B cell (primary cell): ENCODE measurements around the gene HOXA3. TPM values are rescaled to one million over a fixed set of nuclear protein-coding genes. Genes with fewer than 3 reads are reported as not detected.

Source experiments
- ATAC-seq: fragments of 200-7000 bp; cut with Tn5 transposase; one replicate; pipeline ENCODE4 v1.10.0; 2021; ENCODE audit warnings: low read depth, mild to moderate bottlenecking, moderate number of reproducible peaks, moderate library complexity
- CTCF ChIA-PET: fragments of 350-600 bp; sonication (Branson Sonifier 250); formaldehyde crosslinking; loops from one replicate; lab custom pipeline; 2021; ENCODE audit warnings: antibody characterized with exemption, inconsistent platforms; lab: Charles Lee
- POLR2A ChIA-PET: fragments of 350-600 bp; sonication (Branson Sonifier 250); formaldehyde crosslinking; loops from one replicate; lab custom pipeline; 2021; ENCODE audit warnings: antibody characterized with exemption; lab: Charles Lee
- DNase-seq: peaks from one replicate; pipeline ENCODE4 v3.0.0; 2013
- H2AFZ ChIP-seq: 2 replicates; pipeline ENCODE4 v1.6.1; 2012; ENCODE audit warnings: mild to moderate bottlenecking, low read depth, low read length; ENCODE audit not compliant: insufficient read depth, poor library complexity, severe bottlenecking
- H3K27ac ChIP-seq, 2 donors: 1 replicate in 1 of 2; 2 replicates in 1 of 2; pipeline ENCODE4 v1.5.1; 2012 to 2013; ENCODE audit warnings: low read length in 2 of 2, mild to moderate bottlenecking in 2 of 2, moderate library complexity in 1 of 2
- H3K27me3 ChIP-seq, 4 experiments: fragments of 200-600 bp in 1 of 4; sonication (generic) in 1 of 4; replicated peaks in 1 of 4; 1 replicate in 2 of 4; 2 replicates in 2 of 4; pipeline versions ENCODE4 v1.6.1 to v1.7.0; 2013 to 2016; ENCODE audit warnings: low read length in 3 of 4, mild to moderate bottlenecking in 2 of 4, mixed read lengths in 1 of 4, moderate library complexity in 1 of 4; ENCODE audit not compliant: insufficient read depth in 4 of 4, control insufficient read depth in 3 of 4; ENCODE audit errors: control extremely low read depth in 1 of 4
- H3K36me3 ChIP-seq, 2 experiments: replicated peaks in 1 of 2; 1 replicate in 1 of 2; 2 replicates in 1 of 2; pipeline versions ENCODE4 v1.6.1 to v1.7.1; 2013; ENCODE audit warnings: low read length in 1 of 2; ENCODE audit not compliant: insufficient read depth in 2 of 2, control insufficient read depth in 1 of 2; ENCODE audit errors: control extremely low read depth in 1 of 2, extremely low read depth in 1 of 2
- H3K4me1 ChIP-seq, 2 donors: fragments of 200-600 bp in 1 of 2; sonication (generic) in 1 of 2; 1 replicate in 1 of 2; 2 replicates in 1 of 2; pipeline versions ENCODE4 v1.5.1 to v1.6.1; 2013 to 2017; ENCODE audit warnings: low read length in 2 of 2; ENCODE audit not compliant: control insufficient read depth in 2 of 2, insufficient read depth in 2 of 2
- H3K4me2 ChIP-seq: replicated peaks from 2 replicates; pipeline ENCODE3; 2012; ENCODE audit warnings: mild to moderate bottlenecking, low read depth, low read length; ENCODE audit not compliant: poor library complexity, severe bottlenecking
- H3K4me3 ChIP-seq, 5 experiments: fragments of 200-600 bp in 1 of 5; sonication (generic) in 1 of 5; 1 replicate in 3 of 5; 2 replicates in 2 of 5; pipeline versions ENCODE4 v1.5.1 to v1.7.0; 2011 to 2016; ENCODE audit warnings: low read length in 4 of 5, mild to moderate bottlenecking in 4 of 5, low read depth in 2 of 5, control low read depth in 1 of 5, moderate library complexity in 1 of 5; ENCODE audit not compliant: insufficient read depth in 1 of 5; ENCODE audit errors: control extremely low read depth in 1 of 5, extremely low read depth in 1 of 5
- H3K79me2 ChIP-seq: fragments of 200-600 bp; sonication (generic); one replicate; pipeline ENCODE4 v1.6.0; 2016; ENCODE audit warnings: low read length; ENCODE audit not compliant: control insufficient read depth, insufficient read depth
- H3K9ac ChIP-seq: fragments of 200-600 bp; sonication (generic); 2 replicates; pipeline ENCODE4 v1.6.1; 2017; ENCODE audit warnings: mild to moderate bottlenecking, low read length, moderate library complexity
- H3K9me3 ChIP-seq, 3 donors: one replicate each; pipeline versions ENCODE4 v1.6.1 to v1.7.1; 2013; ENCODE audit warnings: low read length in 2 of 3; ENCODE audit not compliant: control insufficient read depth in 2 of 3, insufficient read depth in 1 of 3; ENCODE audit errors: control extremely low read depth in 1 of 3
- H4K20me1 ChIP-seq: 2 replicates; pipeline ENCODE4 v1.6.0; 2012; ENCODE audit warnings: mild to moderate bottlenecking, low read length; ENCODE audit not compliant: insufficient read depth, control insufficient read depth, poor library complexity, severe bottlenecking
- H3K27ac Mint-ChIP-seq: one replicate; pipeline ENCODE4 v1.8.0; 2021; ENCODE audit warnings: mixed read lengths
- H3K27me3 Mint-ChIP-seq: one replicate; pipeline ENCODE4 v1.8.0; 2021; ENCODE audit warnings: mixed read lengths
- H3K4me1 Mint-ChIP-seq: one replicate; pipeline ENCODE4 v1.8.0; 2021; ENCODE audit warnings: mixed read lengths
- H3K4me3 Mint-ChIP-seq: one replicate; pipeline ENCODE4 v1.8.0; 2021; ENCODE audit warnings: mixed read lengths
- H3K9me3 Mint-ChIP-seq: one replicate; pipeline ENCODE4 v1.8.0; 2022; ENCODE audit warnings: mixed read lengths; ENCODE audit not compliant: insufficient read depth
- CTCF ChIP-seq: fragments of 200-600 bp; IDR thresholded peaks from one replicate; pipeline ENCODE4 v1.8.0; 2022; ENCODE audit warnings: antibody characterized with exemption, mild to moderate bottlenecking
- EZH2 ChIP-seq: IDR thresholded peaks from 2 replicates; pipeline ENCODE4 v1.6.1; 2012; ENCODE audit warnings: borderline replicate concordance, low read depth, mild to moderate bottlenecking, moderate library complexity, low read length; ENCODE audit not compliant: insufficient read depth, poor library complexity, severe bottlenecking
- WGBS: methylation state at CpG from one replicate; pipeline ENCODE4 v1.1.5; 2013; ENCODE audit warnings: missing lambda C conversion rate; ENCODE audit not compliant: insufficient coverage; 5-methylcytosine and 5-hydroxymethylcytosine counted together
- intact Hi-C: fragments of 100-400 bp; cut with micrococcal nuclease; formaldehyde crosslinking; loops from one replicate; pipeline ENCODE4 v1.10.0; 2022
- polyA plus RNA-seq: library from polyadenylated mRNA; depleted of rRNA; stranded (reverse); fragments of >200 nt; gene quantifications from 2 replicates; pipeline ENCODE4 v1.2.3, GENCODE V29; 2012
- total RNA-seq, 2 donors: library from RNA; stranded (reverse); fragments of 120-200 nt in 1 of 2; gene quantifications; 1 replicate in 1 of 2; 2 replicates in 1 of 2; pipeline versions ENCODE4 v1.2.3 to v1.2.4, GENCODE V29; 2013 to 2022

Gene HOXA3
- total and polyA plus RNA-seq, 2 donors (not counting 1 experiment from before 2014, with no cell fraction given), result 0.07 TPM; not detected in 1

- Histone ChIP-seq H3K9ac (no peak overlapping the region), H4K20me1 (no peaks in the 10 kb centered on the region), H3K36me3 (no peaks in the 10 kb centered on the region), H2AFZ (no peak overlapping the region), H3K4me2 (peak overlapping the region; percentile 78), H3K9me3 (peaks cover 0 to 45% (median 2%) of the 10 kb centered on the region in 3 donors), H3K27me3 (peaks cover 5 to 84% (median 84%) of the 10 kb centered on the region in 4 experiments), H3K27ac (no peak overlapping the region), H3K4me3 (no peak overlapping the region), H3K4me1 (peaks cover 38 to 67% of the 10 kb centered on the region in 2 donors), H3K79me2 (no peaks in the 10 kb centered on the region)
- Mint-ChIP-seq H3K27me3 (peaks cover 81% of the 10 kb centered on the region), H3K4me1 (peaks cover 39% of the 10 kb centered on the region), H3K27ac (peak overlapping the region; percentile 53), H3K4me3 (peak overlapping the region; percentile 68), H3K9me3 (no peaks in the 10 kb centered on the region)
- CTCF ChIA-PET, result interaction anchor here (0.5 to 2.5 kb wide), 13 partner anchors 9 to 1347 kb away, joined by 3 to 11 read pairs (median 4); partner anchors contain the start of genes HOXA11 and HOXA6
- 5% methylated on average over 92 of the region's 93 CpGs for WGBS
- no peak for ATAC-seq
- intact Hi-C loops, result loop anchor here (5.0 to 10.0 kb wide), 2 partner anchors 43 to 406 kb away; partner anchors contain the start of gene EVX1
- peak; percentile 49 for DNase-seq
- TF ChIP-seq EZH2 (peak; percentile 83), CTCF (no peak)
- POLR2A ChIA-PET, result no interaction called here
Measured at GRCh38 chr7:27198871-27199801, 46.8 kb upstream of the HOXA3 start.
